ENCODE results near the gene ODAD2.
"Not testable (repeated sequence)": the region's sequence is repeated elsewhere in the genome, so short reads cannot be mapped to it uniquely, and the experiment has no call there.

Gene ODAD2

DNA sequence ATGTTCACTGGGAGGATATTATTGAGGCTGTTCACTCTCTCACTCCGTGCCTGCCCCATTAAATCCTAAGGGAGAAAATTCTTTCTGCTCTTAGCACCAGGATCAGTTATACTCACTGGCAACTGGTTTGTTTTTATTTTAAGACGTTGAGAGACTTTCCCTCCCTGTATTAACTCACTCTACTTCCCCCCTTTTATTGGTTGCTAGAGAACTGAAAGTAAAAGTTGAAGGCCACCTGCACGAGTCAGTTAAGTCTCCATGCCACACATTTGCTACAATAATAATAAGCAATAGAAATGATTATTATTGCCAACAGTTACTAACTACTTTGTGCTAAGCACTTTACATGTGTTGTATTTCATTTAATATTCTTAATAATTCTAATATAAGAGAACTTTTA lies 40.5 kb downstream of the ODAD2 start:
- not testable (repeated sequence) for DNase-seq; H3K4me2 ChIP-seq (ENCODE audit: low read length); H3K4me1 ChIP-seq (ENCODE audit: control insufficient read depth, low read depth, low read length); H3K23ac ChIP-seq (ENCODE audit: low read length); H3K36me3 ChIP-seq (ENCODE audit: control insufficient read depth, insufficient read depth, low read length); H2BK15ac ChIP-seq (replicated peaks; ENCODE audit: low read depth); H3K79me2 ChIP-seq (ENCODE audit: control insufficient read depth, insufficient read depth, low read length); H3K18ac ChIP-seq (ENCODE audit: low read length); H3K27me3 ChIP-seq (ENCODE audit: insufficient read depth, low read length, poor library complexity); H3K56ac ChIP-seq (ENCODE audit: low read length); H3K9ac ChIP-seq (ENCODE audit: low read length); H3K27ac ChIP-seq (ENCODE audit: low read depth, low read length); H2AK5ac ChIP-seq (ENCODE audit: low read length); H3K4me3 ChIP-seq (ENCODE audit: low read length); H2BK5ac ChIP-seq (ENCODE audit: low read length); H4K8ac ChIP-seq (ENCODE audit: low read depth, low read length); H3K4ac ChIP-seq (ENCODE audit: low read depth, low read length); H2BK120ac ChIP-seq (ENCODE audit: low read depth, low read length); H4K5ac ChIP-seq (ENCODE audit: low read length); H3K79me1 ChIP-seq (ENCODE audit: low read length)
- WGBS (ENCODE audit: extremely low coverage, insufficient coverage, low lambda C conversion rate): no CpG with 5 or more reads among the region's 3 CpGs

DNA sequence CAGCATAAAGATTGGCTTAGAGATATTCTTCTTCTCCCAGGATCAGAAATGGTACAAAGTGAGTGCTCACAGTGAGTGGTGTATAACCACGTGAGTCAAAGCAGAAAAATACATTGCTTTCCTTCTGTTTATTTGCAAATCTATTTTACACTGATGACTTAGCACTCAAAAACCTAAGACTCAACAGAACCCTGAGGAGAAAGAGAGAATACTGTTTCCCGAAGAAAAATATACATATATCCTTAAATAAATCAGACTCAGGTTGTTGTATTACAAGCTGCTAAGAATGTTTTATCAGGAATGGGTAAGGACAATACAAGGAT lies 48.7 kb downstream of the ODAD2 start:
- Histone ChIP-seq H2BK120ac (ENCODE audit: low read depth, low read length) (no peak overlapping the region), H4K8ac (ENCODE audit: low read depth, low read length) (no peak overlapping the region), H2AK5ac (ENCODE audit: low read length) (no peak overlapping the region), H2BK15ac (replicated peaks; ENCODE audit: low read depth) (no peak overlapping the region), H3K27ac (ENCODE audit: low read depth, low read length) (no peak overlapping the region), H3K9ac (ENCODE audit: low read length) (no peak overlapping the region), H3K79me1 (ENCODE audit: low read length) (no peaks in the 10 kb centered on the region), H2BK5ac (ENCODE audit: low read length) (no peak overlapping the region), H3K79me2 (ENCODE audit: control insufficient read depth, insufficient read depth, low read length) (no peaks in the 10 kb centered on the region), H4K5ac (ENCODE audit: low read length) (no peak overlapping the region), H3K23ac (ENCODE audit: low read length) (no peak overlapping the region), H3K18ac (ENCODE audit: low read length) (no peak overlapping the region), H3K4me1 (ENCODE audit: control insufficient read depth, low read depth, low read length) (no peaks in the 10 kb centered on the region), H3K4me2 (ENCODE audit: low read length) (no peak overlapping the region), H3K4me3 (ENCODE audit: low read length) (no peak overlapping the region), H3K27me3 (ENCODE audit: insufficient read depth, low read length, poor library complexity) (no peaks in the 10 kb centered on the region), H3K4ac (ENCODE audit: low read depth, low read length) (no peak overlapping the region), H3K36me3 (ENCODE audit: control insufficient read depth, insufficient read depth, low read length) (no peaks in the 10 kb centered on the region), H3K56ac (ENCODE audit: low read length) (no peak overlapping the region)
- no CpG with 5 or more reads among the region's 2 CpGs for WGBS (ENCODE audit: extremely low coverage, insufficient coverage, low lambda C conversion rate)
- no peak for DNase-seq

DNA sequence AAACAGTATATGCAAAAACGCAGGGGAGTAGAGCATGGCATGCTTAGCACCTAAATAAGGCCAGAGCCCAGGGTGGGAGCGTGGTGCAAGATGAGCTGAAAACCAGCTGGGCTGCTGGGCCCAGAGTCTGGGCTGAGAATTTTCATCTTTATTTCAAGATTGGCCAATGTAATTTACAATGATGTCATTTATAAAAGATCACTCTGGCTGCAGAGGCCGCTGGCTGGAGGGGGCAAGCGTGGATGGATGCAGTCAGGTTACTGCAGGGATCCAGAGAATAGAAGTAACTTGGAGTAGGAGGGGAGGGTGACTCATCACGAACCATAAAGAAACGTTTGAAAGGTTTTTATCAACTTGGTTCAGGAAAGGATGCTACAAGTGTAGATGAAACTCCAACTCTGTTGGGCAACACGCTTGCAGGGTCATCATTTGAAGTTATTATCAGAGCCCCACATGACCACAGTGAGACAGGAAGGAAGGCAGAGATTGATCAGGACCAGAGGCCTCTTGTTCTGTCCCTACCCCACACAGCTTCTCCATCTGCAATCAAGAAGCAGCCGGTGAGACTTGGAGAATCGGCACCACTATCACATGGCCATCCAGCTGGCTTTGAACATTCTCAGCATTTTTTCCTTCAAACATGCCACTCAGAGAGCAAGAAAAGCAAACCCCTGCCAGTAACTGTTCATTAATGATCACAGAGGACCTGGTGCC lies 49.2 kb downstream of the ODAD2 start:
- Histone ChIP-seq H2AK5ac (ENCODE audit: low read length) (no peak overlapping the region), H4K8ac (ENCODE audit: low read depth, low read length) (no peak overlapping the region), H3K18ac (ENCODE audit: low read length) (no peak overlapping the region), H3K23ac (ENCODE audit: low read length) (no peak overlapping the region), H3K27me3 (ENCODE audit: insufficient read depth, low read length, poor library complexity) (no peaks in the 10 kb centered on the region), H2BK5ac (ENCODE audit: low read length) (no peak overlapping the region), H3K4me1 (ENCODE audit: control insufficient read depth, low read depth, low read length) (no peaks in the 10 kb centered on the region), H3K36me3 (ENCODE audit: control insufficient read depth, insufficient read depth, low read length) (no peaks in the 10 kb centered on the region), H3K4me2 (ENCODE audit: low read length) (no peak overlapping the region), H2BK120ac (ENCODE audit: low read depth, low read length) (no peak overlapping the region), H4K5ac (ENCODE audit: low read length) (no peak overlapping the region), H3K56ac (ENCODE audit: low read length) (no peak overlapping the region), H3K4me3 (ENCODE audit: low read length) (no peak overlapping the region), H2BK15ac (replicated peaks; ENCODE audit: low read depth) (no peak overlapping the region), H3K79me2 (ENCODE audit: control insufficient read depth, insufficient read depth, low read length) (no peaks in the 10 kb centered on the region), H3K4ac (ENCODE audit: low read depth, low read length) (no peak overlapping the region), H3K79me1 (ENCODE audit: low read length) (no peaks in the 10 kb centered on the region), H3K27ac (ENCODE audit: low read depth, low read length) (no peak overlapping the region), H3K9ac (ENCODE audit: low read length) (no peak overlapping the region)
- no CpG with 5 or more reads among the region's 9 CpGs for WGBS (ENCODE audit: extremely low coverage, insufficient coverage, low lambda C conversion rate)
- DNase-seq: peak; percentile 27

GRCh38 chr10:27948186-27948585 lies 50.7 kb downstream of the ODAD2 start:
- no peak for DNase-seq

GRCh38 chr10:27947540-27947939 lies 51.3 kb downstream of the ODAD2 start:
- Histone ChIP-seq H3K4me2 (ENCODE audit: low read length) (no peak overlapping the region), H2BK5ac (ENCODE audit: low read length) (no peak overlapping the region), H3K4ac (ENCODE audit: low read depth, low read length) (no peak overlapping the region), H3K79me2 (ENCODE audit: control insufficient read depth, insufficient read depth, low read length) (no peaks in the 10 kb centered on the region), H3K18ac (ENCODE audit: low read length) (no peak overlapping the region), H3K56ac (ENCODE audit: low read length) (no peak overlapping the region), H4K8ac (ENCODE audit: low read depth, low read length) (no peak overlapping the region), H2AK5ac (ENCODE audit: low read length) (no peak overlapping the region), H3K79me1 (ENCODE audit: low read length) (no peaks in the 10 kb centered on the region), H2BK120ac (ENCODE audit: low read depth, low read length) (no peak overlapping the region), H3K27me3 (ENCODE audit: insufficient read depth, low read length, poor library complexity) (no peaks in the 10 kb centered on the region), H3K4me3 (ENCODE audit: low read length) (no peak overlapping the region), H3K23ac (ENCODE audit: low read length) (no peak overlapping the region), H4K5ac (ENCODE audit: low read length) (no peak overlapping the region), H3K9ac (ENCODE audit: low read length) (no peak overlapping the region), H3K27ac (ENCODE audit: low read depth, low read length) (no peak overlapping the region), H2BK15ac (replicated peaks; ENCODE audit: low read depth) (no peak overlapping the region), H3K36me3 (ENCODE audit: control insufficient read depth, insufficient read depth, low read length) (no peaks in the 10 kb centered on the region), H3K4me1 (ENCODE audit: control insufficient read depth, low read depth, low read length) (no peaks in the 10 kb centered on the region)
- WGBS (ENCODE audit: extremely low coverage, insufficient coverage, low lambda C conversion rate): no CpG with 5 or more reads among the region's 5 CpGs
- no peak for DNase-seq

More at GRCh38 chr10:27948186-27948585, 50.7 kb downstream of the ODAD2 start:
- H3K79me2 ChIP-seq (ENCODE audit: control insufficient read depth, insufficient read depth, low read length): no peaks in the 10 kb centered on the region
- H3K27me3 ChIP-seq (ENCODE audit: insufficient read depth, low read length, poor library complexity): no peaks in the 10 kb centered on the region
- no peak overlapping the region for H2BK120ac ChIP-seq (ENCODE audit: low read depth, low read length)
- no peak overlapping the region for H3K4me3 ChIP-seq (ENCODE audit: low read length)
- H2BK5ac ChIP-seq (ENCODE audit: low read length): no peak overlapping the region
- H3K79me1 ChIP-seq (ENCODE audit: low read length): no peaks in the 10 kb centered on the region
- no peak overlapping the region for H3K4ac ChIP-seq (ENCODE audit: low read depth, low read length)
- no peak overlapping the region for H2BK15ac ChIP-seq (replicated peaks; ENCODE audit: low read depth)
- no peak overlapping the region for H3K18ac ChIP-seq (ENCODE audit: low read length)
- H2AK5ac ChIP-seq (ENCODE audit: low read length): no peak overlapping the region
- H4K8ac ChIP-seq (ENCODE audit: low read depth, low read length): no peak overlapping the region
- H3K36me3 ChIP-seq (ENCODE audit: control insufficient read depth, insufficient read depth, low read length): no peaks in the 10 kb centered on the region
- H3K9ac ChIP-seq (ENCODE audit: low read length): no peak overlapping the region
- no peak overlapping the region for H4K5ac ChIP-seq (ENCODE audit: low read length)
- 100% methylated on average over 1 of the region's 1 CpG for WGBS (ENCODE audit: extremely low coverage, insufficient coverage, low lambda C conversion rate)
- H3K23ac ChIP-seq (ENCODE audit: low read length): no peak overlapping the region
- no peak overlapping the region for H3K27ac ChIP-seq (ENCODE audit: low read depth, low read length)
- H3K4me2 ChIP-seq (ENCODE audit: low read length): no peak overlapping the region
- H3K4me1 ChIP-seq (ENCODE audit: control insufficient read depth, low read depth, low read length): no peaks in the 10 kb centered on the region
- H3K56ac ChIP-seq (ENCODE audit: low read length): no peak overlapping the region

- Histone ChIP-seq H3K18ac (ENCODE audit: low read length) (no peak overlapping the region), H2BK120ac (ENCODE audit: low read depth, low read length) (no peak overlapping the region), H3K79me1 (ENCODE audit: low read length) (no peaks in the 10 kb centered on the region), H4K8ac (ENCODE audit: low read depth, low read length) (no peak overlapping the region), H3K79me2 (ENCODE audit: control insufficient read depth, insufficient read depth, low read length) (no peaks in the 10 kb centered on the region), H3K27me3 (ENCODE audit: insufficient read depth, low read length, poor library complexity) (no peaks in the 10 kb centered on the region), H2BK15ac (replicated peaks; ENCODE audit: low read depth) (no peak overlapping the region), H3K56ac (ENCODE audit: low read length) (no peak overlapping the region), H4K5ac (ENCODE audit: low read length) (no peak overlapping the region), H3K4me2 (ENCODE audit: low read length) (no peak overlapping the region), H3K4me1 (ENCODE audit: control insufficient read depth, low read depth, low read length) (no peaks in the 10 kb centered on the region), H3K4me3 (ENCODE audit: low read length) (no peak overlapping the region), H3K9ac (ENCODE audit: low read length) (no peak overlapping the region), H3K36me3 (ENCODE audit: control insufficient read depth, insufficient read depth, low read length) (no peaks in the 10 kb centered on the region), H3K23ac (ENCODE audit: low read length) (no peak overlapping the region), H2BK5ac (ENCODE audit: low read length) (no peak overlapping the region), H3K27ac (ENCODE audit: low read depth, low read length) (no peak overlapping the region), H3K4ac (ENCODE audit: low read depth, low read length) (no peak overlapping the region), H2AK5ac (ENCODE audit: low read length) (no peak overlapping the region)
- DNase-seq: no peak
- no CpG with 5 or more reads among the region's 12 CpGs for WGBS (ENCODE audit: extremely low coverage, insufficient coverage, low lambda C conversion rate)
These were observed 54.9 kb downstream of the ODAD2 start for GRCh38 chr10:27944005-27944404.

Measured in mesendoderm (in vitro differentiated cells).